NOMO-1 treated with DMSO at 0.1 percent for 48 hours (cell line): Measurements from ENCODE around the gene CHID1.

Experiments
- DNase-seq: peaks from one replicate; lab custom pipeline; 2025; ENCODE audit not compliant: unreplicated experiment; lab: John Stamatoyannopoulos, UW

The CHID1 gene

GRCh38 chr11:825366-826226 is 85.0 kb downstream of the CHID1 start:
- no peak for DNase-seq

- DNase-seq = no peak
These were observed 85.7 kb downstream of the CHID1 start for GRCh38 chr11:824942-825341.

- no peak for DNase-seq
These were observed 86.2 kb downstream of the CHID1 start for GRCh38 chr11:824292-824880.

- no peak for DNase-seq
These were observed 86.9 kb downstream of the CHID1 start for GRCh38 chr11:823441-824291.

GRCh38 chr11:821512-822371 is 88.9 kb downstream of the CHID1 start:
- peak; percentile 46 for DNase-seq

- peak; percentile 25 for DNase-seq
These were observed 89.7 kb downstream of the CHID1 start for GRCh38 chr11:820655-821511.

GRCh38 chr11:819943-820649 is 90.5 kb downstream of the CHID1 start:
- DNase-seq = peak; percentile 92

- peak; percentile 88 for DNase-seq
These were observed 91.3 kb downstream of the CHID1 start for GRCh38 chr11:819129-819931.

GRCh38 chr11:818396-819128 is 92.0 kb downstream of the CHID1 start, which contains the start of gene PNPLA2:
Gene PNPLA2 (plus strand): TSS chr11:818914. CDS start chr11:819719, 805 bp downstream.
- no peak for DNase-seq
